ENCODE results near the gene BMP7. TPM values are rescaled to one million over a fixed set of nuclear protein-coding genes. Genes with fewer than 3 reads are reported as not detected.

Gene BMP7
- total and polyA plus RNA-seq, 7 donors = 0.03 TPM; not detected in 5

DNA sequence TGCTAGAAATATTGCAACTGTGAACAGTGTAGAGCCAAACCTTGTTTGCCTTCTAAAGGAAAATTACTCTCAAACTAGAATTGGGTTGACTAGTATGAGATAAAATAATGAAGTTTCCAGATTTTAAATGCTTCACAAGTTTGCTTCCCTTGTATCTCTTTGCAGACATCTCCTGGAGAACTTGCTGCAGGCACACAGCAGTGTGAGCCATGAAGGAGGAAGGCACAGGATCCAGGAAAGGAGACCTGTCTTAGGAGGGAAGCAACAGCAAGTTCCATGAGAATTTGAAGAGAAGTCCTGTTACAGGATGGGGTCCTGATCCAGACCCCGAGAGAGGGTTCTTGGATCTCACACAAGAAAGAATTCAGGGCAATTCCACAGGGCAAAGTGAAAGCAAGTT lies 115.9 kb downstream of the BMP7 start:
- 59 to 64% (median 63%) methylated on average over 1 of the region's 1 CpG for WGBS, 3 donors
- Histone ChIP-seq H3K9me3 (no peaks in the 10 kb centered on the region), H3K27me3 (ENCODE audit: insufficient read depth in 3 of 3, low read length in 2 of 3) (peaks cover 0 to 8% (median 4%) of the 10 kb centered on the region in 3 donors), H3K4me3 (no peak overlapping the region), H3K4me1 (no peaks in the 10 kb centered on the region), H3K36me3 (ENCODE audit: insufficient read depth in 1 of 2, low read depth in 1 of 2) (no peaks in the 10 kb centered on the region), H3K27ac (no peak overlapping the region)
- intact Hi-C loops (cut with DNase I) = no loop called here
- ATAC-seq = no peak
- TF ChIP-seq CTCF (IDR thresholded peaks at IDR 0.05) = no peak
- no peak for DNase-seq

- WGBS, 3 donors = 35 to 36% (median 36%) methylated on average over 13 of the region's 13 CpGs
- ATAC-seq (no peak), DNase-seq (no peak)
- H3K4me3 ChIP-seq = no peak overlapping the region
- no peaks in the 10 kb centered on the region for H3K4me1 ChIP-seq
- no peaks in the 10 kb centered on the region for H3K9me3 ChIP-seq
- intact Hi-C loops (cut with DNase I) = no loop called here
- peaks cover 0 to 8% (median 4%) of the 10 kb centered on the region in 3 donors for H3K27me3 ChIP-seq (ENCODE audit: insufficient read depth in 3 of 3, low read length in 2 of 3)
- H3K27ac ChIP-seq = no peak overlapping the region
- no peak for TF ChIP-seq CTCF (IDR thresholded peaks at IDR 0.05)
- H3K36me3 ChIP-seq (ENCODE audit: insufficient read depth in 1 of 2, low read depth in 1 of 2) = no peaks in the 10 kb centered on the region
Observed at GRCh38 chr20:57148263-57148662, 118.2 kb downstream of the BMP7 start.

DNA sequence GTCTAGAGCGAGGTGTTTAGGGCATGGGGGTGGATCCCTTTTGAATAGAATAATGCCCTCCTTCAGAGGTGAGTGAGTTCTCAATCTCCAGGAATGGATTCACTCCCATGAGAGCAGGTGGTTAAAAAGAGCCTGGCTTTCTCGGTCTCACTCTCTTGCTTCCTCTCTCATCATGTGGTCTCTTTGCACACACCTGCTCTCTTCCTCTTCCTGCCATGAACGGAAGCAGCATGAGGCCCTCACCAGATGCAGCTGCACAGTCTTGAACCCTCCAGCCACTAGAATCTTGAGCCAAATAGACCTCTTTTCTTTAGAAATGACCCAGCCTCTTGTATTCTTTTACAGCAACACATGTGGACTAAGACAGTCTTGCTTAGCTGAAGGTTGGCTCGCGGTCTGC lies 119.3 kb downstream of the BMP7 start:
- intact Hi-C loops (cut with DNase I) = no loop called here
- no peaks in the 10 kb centered on the region for H3K9me3 ChIP-seq
- WGBS, 3 donors = 69 to 80% (median 74%) methylated on average over 5 of the region's 5 CpGs

GRCh38 chr20:57146155-57146554 lies 120.3 kb downstream of the BMP7 start:
- TF ChIP-seq CTCF (IDR thresholded peaks at IDR 0.05) = no peak
- WGBS, 3 donors = 97 to 98% (median 98%) methylated on average over 2 of the region's 2 CpGs
- ATAC-seq = no peak
- no peak overlapping the region for H3K4me3 ChIP-seq
- no peaks in the 10 kb centered on the region for H3K36me3 ChIP-seq (ENCODE audit: insufficient read depth in 1 of 2, low read depth in 1 of 2)
- no peak for DNase-seq
- no peaks in the 10 kb centered on the region for H3K9me3 ChIP-seq
- no peaks in the 10 kb centered on the region for H3K4me1 ChIP-seq
- no peak overlapping the region for H3K27ac ChIP-seq
- intact Hi-C loops (cut with DNase I) = no loop called here
- peaks cover 4 to 8% (median 4%) of the 10 kb centered on the region in 3 donors for H3K27me3 ChIP-seq (ENCODE audit: insufficient read depth in 3 of 3, low read length in 2 of 3)

More for the DNA sequence above, 119.3 kb downstream of the BMP7 start:
- no peaks in the 10 kb centered on the region for H3K4me1 ChIP-seq
- no peak for TF ChIP-seq CTCF (IDR thresholded peaks at IDR 0.05)
- ATAC-seq (no peak), DNase-seq (no peak)
- H3K27me3 ChIP-seq (ENCODE audit: insufficient read depth in 3 of 3, low read length in 2 of 3) = peaks cover 4 to 8% (median 4%) of the 10 kb centered on the region in 3 donors
- no peaks in the 10 kb centered on the region for H3K36me3 ChIP-seq (ENCODE audit: insufficient read depth in 1 of 2, low read depth in 1 of 2)
- H3K27ac ChIP-seq = no peak overlapping the region
- H3K4me3 ChIP-seq = no peak overlapping the region

- Histone ChIP-seq H3K27ac (no peak overlapping the region), H3K4me1 (no peaks in the 10 kb centered on the region), H3K36me3 (ENCODE audit: insufficient read depth in 1 of 2, low read depth in 1 of 2) (no peaks in the 10 kb centered on the region), H3K4me3 (no peak overlapping the region), H3K27me3 (ENCODE audit: insufficient read depth in 3 of 3, low read length in 2 of 3) (peaks cover 4 to 8% (median 4%) of the 10 kb centered on the region in 3 donors), H3K9me3 (no peaks in the 10 kb centered on the region)
- TF ChIP-seq CTCF (IDR thresholded peaks at IDR 0.05) = no peak
- ATAC-seq (no peak), DNase-seq (no peak)
- intact Hi-C loops (cut with DNase I) = no loop called here
- 80 to 88% (median 88%) methylated on average over 8 of the region's 8 CpGs for WGBS, 3 donors
Observed at GRCh38 chr20:57145089-57145631, 121.3 kb downstream of the BMP7 start.
